Germinal center (tissue), 1 donor: ENCODE data around the gene HLA-DMB.
A peak's percentile ranks its signal among the peaks of the same experiment; 100 is the strongest.

Experiments
- DNase-seq: peaks from one replicate; pipeline ENCODE4 v3.0.0; 2012; ENCODE audit warnings: mixed read lengths, low spot score

HLA-DMB gene

GRCh38 chr6:32940656-32941213 lies at the start of gene HLA-DMB:
TSS of gene HLA-DMB (minus strand) at chr6:32941028. CDS start at chr6:32940807, 221 bp downstream.
- peak; percentile 88 for DNase-seq

GRCh38 chr6:32989368-32989767 lies 48.5 kb upstream of the HLA-DMB start:
- no peak for DNase-seq

GRCh38 chr6:32984622-32985389 lies 44.0 kb upstream of the HLA-DMB start:
- DNase-seq, result peak; percentile 82

GRCh38 chr6:32983964-32984621 lies 43.3 kb upstream of the HLA-DMB start:
- DNase-seq, result no peak

- DNase-seq, result no peak
Measured at GRCh38 chr6:32983493-32983848, 42.6 kb upstream of the HLA-DMB start.

- DNase-seq, result no peak
Measured at GRCh38 chr6:32982702-32983492, 42.1 kb upstream of the HLA-DMB start.

- no peak for DNase-seq
Measured at GRCh38 chr6:32982084-32982701, 41.4 kb upstream of the HLA-DMB start.

- no peak for DNase-seq
Measured at GRCh38 chr6:32980488-32981038, 39.7 kb upstream of the HLA-DMB start.

GRCh38 chr6:32979720-32980487 lies 39.1 kb upstream of the HLA-DMB start:
- DNase-seq, result no peak

- no peak for DNase-seq
Measured at GRCh38 chr6:32977953-32978324, 37.1 kb upstream of the HLA-DMB start.

GRCh38 chr6:32977272-32977952 lies 36.6 kb upstream of the HLA-DMB start:
- DNase-seq, result no peak

GRCh38 chr6:32976334-32977069 lies 35.7 kb upstream of the HLA-DMB start:
- DNase-seq, result no peak

- DNase-seq, result no peak
Measured at GRCh38 chr6:32975886-32976285, 35.1 kb upstream of the HLA-DMB start.

- DNase-seq, result no peak
Measured at GRCh38 chr6:32974541-32975308, 33.9 kb upstream of the HLA-DMB start.

- no peak for DNase-seq
Measured at GRCh38 chr6:32974016-32974333, 33.1 kb upstream of the HLA-DMB start.

- no peak for DNase-seq
Measured at GRCh38 chr6:32973144-32974015, 32.6 kb upstream of the HLA-DMB start.

- no peak for DNase-seq
Measured at GRCh38 chr6:32972353-32973143, 31.7 kb upstream of the HLA-DMB start.
